HG02840 (cell line): Measurements from ENCODE around the gene IGFN1.

Source experiments
- ATAC-seq: cut with Tn5 transposase; IDR thresholded peaks from one replicate; pipeline ENCODE4 v1.9.1; 2021; ENCODE audit warnings: mild to moderate bottlenecking, moderate library complexity, moderate number of reproducible peaks; ENCODE audit not compliant: unreplicated experiment, low FRiP score

IGFN1 gene

DNA sequence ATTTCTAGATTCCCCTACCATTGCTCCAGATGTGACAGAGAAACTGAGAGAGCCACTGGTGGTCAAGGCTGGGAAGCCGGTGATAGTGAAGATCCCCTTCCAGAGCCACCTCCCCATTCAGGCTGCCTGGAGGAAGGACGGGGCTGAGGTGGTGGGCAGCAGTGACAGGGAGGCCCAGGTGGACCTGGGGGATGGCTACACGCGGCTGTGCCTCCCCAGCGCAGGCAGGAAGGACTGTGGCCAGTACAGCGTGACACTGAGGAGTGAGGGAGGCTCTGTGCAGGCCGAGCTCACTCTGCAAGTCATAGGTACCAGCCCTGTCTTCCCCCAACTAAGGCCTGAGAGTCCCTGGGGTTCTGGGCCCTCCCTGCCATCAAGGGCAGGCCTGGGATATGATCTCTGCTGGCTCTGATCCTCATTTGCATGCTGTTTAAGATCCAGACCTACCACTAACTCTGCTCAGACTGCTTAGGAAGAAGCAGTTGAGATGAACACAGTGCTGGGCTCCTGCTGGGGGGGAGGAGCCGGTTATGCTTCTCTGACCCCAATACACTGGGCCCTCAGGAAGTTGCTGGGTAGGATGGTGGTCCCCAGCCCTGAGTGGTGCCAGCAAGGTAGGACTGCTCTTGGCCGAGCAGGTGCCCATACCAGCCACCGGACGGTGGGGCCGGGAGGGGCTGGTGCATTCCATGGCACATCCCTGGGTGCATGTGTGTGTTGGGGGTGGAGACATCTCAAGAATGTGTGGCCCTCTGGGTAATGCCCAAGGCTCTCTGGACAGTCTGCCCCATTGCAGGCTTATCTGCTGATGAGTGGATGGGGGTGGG is 25.1 kb downstream of the IGFN1 start:
- no peak for ATAC-seq

DNA sequence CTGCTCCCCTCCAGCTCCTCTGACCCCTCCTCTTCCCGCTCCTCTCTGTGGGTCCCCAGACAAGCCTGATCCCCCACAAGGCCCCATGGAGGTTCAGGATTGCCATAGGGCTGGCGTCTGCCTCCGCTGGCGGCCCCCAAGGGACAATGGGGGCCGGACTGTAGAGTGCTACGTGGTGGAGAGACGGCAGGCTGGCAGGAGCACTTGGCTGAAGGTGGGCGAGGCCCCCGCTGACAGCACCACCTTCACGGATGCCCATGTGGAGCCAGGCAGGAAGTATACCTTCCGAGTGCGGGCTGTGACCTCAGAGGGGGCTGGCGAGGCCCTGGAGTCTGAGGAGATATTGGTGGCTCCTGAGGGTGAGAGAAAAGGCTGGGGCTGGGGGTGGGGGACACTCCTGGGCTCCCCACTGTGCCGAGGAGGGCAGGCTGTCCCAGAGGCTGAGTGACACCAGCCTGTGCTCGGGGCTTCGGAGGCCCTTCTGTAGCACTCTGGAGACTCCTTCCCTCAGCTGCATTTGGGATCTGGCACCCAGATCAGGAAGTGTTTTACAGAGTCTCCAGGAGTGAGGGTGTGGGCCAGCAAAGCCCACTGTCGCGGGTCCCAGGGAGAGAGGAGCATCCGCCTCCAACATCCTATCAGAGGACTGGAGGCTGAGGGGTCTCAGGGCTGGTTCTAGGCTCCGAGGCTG is 25.9 kb downstream of the IGFN1 start:
- ATAC-seq, result no peak

DNA sequence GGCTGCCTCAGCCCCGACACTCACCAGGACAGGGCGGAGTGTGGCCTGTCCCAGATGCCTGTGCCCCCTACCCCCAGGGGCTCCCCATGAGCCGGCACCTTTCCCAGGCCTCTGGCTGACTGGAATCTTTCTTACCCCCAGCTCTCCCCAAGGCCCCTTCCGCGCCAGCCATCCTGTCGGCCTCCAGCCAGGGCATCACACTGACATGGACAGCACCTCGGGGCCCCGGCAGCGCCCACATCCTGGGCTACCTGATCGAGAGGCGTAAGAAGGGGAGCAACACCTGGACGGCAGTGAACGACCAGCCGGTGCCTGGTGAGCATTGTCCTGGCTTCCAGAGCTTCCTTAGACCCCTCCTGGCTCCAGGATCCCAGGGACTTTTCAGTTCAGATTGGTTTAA is 26.5 kb downstream of the IGFN1 start:
- ATAC-seq, result no peak

DNA sequence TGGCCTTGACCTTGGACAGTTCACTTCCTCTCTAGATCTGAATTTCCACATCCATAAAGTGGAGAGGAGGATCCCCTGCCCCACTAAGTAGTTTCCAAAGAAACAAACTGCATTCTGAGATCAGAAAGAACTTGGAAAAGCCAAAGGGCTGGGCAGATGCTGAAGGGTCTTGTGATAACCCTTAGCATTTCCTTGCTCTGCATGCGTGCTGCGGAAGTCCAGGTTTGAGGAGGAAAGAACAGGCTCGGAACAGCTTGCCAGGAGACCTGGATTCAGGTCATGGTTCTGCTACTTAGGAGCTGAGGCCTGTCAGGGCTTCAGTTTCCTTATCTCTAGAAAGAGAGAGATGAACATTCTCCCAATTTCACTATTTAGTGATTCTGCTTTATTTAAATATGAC is 27.2 kb downstream of the IGFN1 start:
- no peak for ATAC-seq

DNA sequence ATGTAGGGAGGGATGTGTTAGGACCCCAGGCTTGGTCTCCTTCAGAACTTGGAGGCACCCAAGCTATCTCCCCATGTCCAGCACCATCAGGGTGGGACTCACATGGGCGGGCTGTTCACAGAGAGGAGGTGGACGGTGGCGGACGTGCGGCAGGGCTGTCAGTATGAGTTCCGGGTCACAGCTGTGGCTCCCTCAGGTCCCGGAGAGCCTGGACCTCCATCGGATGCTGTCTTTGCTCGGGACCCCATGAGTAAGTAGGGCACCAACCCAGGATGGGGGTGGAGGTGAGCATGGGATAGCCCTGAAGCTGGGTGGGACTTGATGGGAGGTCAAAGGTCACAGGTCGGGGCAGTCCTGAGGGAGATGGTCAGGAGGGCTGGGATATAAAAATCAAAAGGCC is 27.8 kb downstream of the IGFN1 start:
- ATAC-seq, result no peak

DNA sequence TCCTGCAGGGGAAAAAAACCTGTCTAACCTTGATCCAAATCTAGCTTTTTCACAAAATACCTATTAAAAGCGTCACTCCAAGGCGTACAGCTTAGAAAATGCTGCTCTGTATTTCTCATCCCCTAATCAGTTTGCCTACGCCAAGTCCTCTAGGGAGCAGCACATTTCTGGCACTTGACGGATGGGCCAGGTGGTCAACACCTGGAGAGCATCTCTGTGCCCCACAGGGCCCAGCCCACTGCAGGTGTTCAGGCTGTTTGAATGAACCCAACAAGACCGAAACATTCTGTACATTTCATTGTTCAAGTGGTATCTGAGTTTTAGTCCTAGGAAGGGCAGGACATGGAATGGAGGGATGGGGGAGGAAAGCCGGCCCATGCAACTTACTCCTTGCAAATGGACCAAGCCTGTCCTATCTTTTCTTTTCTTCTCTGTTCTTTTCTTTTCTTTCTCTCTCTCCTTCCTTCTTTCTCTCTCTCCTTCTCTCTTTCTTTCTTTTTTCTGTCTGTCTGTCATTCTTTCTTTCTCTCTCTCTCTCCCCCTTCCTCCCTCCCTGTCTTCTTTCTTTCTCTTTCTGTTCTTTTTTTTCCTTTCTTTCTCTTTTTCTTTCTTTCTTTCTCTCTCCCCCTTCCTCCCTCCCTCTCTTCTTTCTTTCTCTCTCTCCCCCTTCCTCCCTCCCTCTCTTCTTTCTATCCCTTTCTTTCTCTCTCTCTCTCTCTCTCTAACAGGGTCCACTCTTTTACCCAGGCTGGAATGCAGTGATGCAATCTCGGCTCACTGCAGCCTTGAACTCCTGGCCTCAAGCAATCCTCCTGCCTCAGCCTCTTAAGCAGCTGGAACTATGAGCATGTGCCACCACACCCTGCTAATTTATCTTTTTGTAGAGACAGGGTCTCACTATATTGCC is 29.1 kb downstream of the IGFN1 start:
- no peak for ATAC-seq

DNA sequence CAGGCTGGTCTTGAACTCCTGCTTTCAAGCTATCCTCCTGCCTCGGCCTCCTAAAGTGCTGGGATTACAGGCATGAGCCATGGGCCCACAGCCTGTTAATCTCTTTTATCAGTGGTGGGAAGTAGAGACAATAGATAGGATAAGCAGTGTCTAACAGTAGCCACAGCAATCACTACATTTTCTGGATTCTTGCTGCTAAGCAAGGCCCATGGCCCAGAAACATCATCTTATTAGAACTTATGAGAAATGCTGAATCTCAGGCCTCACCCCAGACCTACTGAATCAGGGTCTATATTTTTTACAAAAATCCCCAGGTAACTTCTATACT is 29.7 kb downstream of the IGFN1 start:
- no peak for ATAC-seq

DNA sequence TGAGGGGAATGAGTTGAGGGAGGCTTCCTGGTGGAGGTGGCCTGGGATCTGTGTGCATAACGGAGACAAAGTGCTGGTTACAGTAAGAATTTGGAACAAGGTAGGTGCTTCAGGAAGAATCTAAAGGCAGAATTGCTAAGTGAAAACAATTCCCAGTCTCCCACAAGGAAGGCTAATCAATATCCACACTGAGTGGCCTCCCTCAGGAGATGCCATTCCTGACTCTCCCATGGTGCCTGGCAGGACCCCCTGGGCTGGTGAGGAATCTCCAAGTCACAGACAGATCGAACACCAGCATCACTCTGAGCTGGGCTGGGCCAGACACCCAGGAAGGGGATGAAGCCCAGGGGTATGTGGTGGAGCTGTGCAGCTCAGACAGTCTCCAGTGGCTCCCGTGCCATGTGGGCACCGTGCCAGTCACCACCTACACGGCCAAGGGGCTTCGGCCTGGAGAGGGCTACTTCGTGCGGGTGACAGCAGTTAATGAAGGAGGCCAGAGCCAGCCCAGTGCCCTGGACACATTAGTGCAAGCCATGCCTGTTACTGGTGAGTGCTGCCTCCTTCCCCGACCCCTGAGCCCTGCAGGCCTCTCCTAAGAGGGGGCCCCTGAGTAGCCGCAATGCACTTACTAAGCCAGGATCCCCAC is 30.7 kb downstream of the IGFN1 start:
- no peak for ATAC-seq

DNA sequence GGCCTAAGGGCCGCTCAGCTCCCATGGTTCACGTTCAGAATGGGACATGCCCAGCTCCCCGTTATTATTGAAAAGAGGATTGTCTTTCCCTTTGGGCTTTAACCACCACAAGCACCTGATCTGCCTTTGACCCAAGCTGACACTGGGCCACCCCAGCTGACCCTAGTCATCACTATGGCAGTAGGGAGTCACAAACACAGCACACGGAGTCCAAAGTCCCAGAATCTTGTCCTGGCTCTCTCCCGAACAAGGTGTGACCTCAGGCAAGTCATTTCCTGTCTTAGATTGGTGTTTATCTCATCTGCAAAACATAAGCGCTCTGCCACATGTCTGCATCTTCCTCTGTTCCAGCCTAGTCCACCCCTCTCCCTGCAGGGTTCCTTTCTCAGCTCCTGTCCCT is 31.5 kb downstream of the IGFN1 start:
- ATAC-seq, result no peak

DNA sequence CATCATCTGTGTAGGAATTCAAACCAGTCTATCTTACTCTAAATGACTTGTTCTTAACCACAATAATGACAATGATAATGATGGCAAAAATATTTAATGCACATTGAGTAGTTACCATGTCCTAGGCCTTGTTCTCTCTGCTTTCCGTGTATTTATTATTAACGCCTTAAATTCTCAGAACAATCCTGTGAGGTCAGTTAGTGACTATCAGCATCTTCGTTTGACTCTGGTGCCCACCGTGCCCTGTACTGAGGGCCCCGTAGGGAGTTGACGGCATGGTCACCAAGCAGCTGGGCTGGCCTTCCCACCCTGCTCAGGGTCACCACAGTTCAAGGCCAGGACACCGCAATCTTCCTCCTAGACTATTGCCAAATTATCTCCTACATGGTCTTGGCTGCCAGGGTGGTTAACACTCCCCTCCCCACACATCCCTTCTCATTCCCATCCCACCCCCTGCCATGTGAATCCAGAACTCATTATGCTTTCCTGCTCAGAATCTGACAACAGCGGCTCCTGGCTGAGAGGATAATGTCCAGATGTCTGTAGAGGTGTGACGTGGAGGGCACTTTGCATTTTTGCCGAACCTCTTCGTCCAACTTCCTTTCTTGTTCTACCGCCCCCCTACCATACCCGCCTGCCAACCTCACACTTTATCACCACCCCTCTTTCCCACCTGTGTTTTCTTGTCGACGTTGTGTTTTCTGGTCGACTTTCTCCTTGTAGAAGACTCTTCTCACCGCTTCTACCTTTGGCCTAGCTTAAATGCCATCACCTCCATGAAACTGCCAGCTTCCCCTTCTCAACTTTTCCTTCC is 33.4 kb downstream of the IGFN1 start:
- ATAC-seq, result no peak

DNA sequence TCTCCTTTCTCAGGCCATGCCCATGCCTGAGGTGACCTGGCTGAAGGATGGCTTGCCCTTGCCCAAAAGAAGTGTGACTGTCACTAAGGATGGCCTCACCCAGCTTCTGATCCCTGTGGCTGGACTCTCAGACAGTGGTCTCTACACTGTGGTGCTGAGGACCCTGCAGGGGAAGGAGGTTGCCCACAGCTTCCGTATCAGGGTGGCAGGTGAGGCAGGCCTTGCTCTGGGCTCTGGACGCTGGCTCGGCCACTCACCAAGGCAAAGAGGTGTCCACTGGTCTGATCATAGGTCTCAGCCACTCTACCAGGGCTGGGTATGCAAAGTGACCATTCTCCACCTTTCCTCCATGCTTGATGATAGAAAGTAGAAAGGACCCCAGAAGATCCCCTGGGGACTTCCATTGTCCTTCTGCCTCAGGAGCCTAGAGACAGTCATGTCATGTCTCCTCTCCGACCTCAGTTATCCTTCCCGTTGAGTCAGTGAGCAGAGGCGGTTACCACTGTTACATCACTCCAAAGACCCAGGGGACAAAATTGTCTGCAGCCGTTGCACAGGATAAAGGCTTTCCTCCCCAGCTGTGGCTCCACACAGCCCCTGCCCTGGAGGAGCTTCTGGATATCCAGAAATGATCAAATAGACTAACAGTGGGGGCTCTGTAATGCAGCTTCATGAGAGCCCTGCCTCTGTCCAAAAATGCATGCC is 34.2 kb downstream of the IGFN1 start:
- ATAC-seq, result no peak

DNA sequence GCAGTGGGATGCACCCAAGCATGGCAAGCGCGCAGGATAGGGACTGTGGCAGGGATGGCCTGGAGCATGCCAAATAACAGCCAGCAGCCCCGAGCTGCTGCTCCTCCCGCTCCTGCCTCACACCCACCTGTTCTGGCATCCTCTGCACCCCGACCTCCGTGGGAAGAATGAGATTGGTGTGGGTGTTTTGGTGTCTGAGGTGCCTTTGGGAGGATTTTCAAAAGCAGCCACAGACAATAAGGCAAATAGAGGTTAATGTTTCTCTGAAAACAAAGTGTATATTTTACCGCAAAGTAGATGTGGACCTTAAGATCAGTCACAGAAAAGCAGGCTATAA is 35.5 kb downstream of the IGFN1 start:
- ATAC-seq, result no peak

DNA sequence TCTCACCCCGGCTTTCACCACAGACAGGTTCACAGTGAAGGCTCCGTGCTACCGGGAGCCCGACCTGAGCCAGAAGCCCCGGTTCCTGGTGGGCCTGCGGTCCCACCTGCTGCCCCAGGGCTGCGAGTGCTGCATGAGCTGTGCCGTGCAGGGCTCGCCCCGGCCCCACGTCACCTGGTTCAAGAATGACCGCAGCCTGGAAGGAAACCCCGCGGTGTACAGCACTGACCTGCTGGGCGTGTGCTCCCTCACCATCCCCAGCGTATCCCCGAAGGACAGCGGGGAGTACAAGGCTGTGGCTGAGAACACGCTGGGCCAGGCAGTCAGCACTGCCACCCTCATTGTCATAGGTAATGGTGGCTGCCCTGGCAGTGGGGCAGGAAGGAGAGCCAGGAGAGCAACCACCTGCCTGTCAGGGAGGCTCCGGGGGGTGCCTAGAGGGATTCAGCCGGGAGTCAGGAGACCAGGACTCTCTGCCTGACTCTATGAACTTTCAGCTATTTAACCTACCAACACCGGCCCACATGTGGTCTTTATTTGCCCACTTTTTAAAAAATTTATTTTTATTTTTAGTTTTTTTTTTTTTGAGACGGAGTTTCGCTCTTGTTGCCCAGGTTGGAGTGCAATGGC is 36.4 kb downstream of the IGFN1 start:
- ATAC-seq, result no peak

DNA sequence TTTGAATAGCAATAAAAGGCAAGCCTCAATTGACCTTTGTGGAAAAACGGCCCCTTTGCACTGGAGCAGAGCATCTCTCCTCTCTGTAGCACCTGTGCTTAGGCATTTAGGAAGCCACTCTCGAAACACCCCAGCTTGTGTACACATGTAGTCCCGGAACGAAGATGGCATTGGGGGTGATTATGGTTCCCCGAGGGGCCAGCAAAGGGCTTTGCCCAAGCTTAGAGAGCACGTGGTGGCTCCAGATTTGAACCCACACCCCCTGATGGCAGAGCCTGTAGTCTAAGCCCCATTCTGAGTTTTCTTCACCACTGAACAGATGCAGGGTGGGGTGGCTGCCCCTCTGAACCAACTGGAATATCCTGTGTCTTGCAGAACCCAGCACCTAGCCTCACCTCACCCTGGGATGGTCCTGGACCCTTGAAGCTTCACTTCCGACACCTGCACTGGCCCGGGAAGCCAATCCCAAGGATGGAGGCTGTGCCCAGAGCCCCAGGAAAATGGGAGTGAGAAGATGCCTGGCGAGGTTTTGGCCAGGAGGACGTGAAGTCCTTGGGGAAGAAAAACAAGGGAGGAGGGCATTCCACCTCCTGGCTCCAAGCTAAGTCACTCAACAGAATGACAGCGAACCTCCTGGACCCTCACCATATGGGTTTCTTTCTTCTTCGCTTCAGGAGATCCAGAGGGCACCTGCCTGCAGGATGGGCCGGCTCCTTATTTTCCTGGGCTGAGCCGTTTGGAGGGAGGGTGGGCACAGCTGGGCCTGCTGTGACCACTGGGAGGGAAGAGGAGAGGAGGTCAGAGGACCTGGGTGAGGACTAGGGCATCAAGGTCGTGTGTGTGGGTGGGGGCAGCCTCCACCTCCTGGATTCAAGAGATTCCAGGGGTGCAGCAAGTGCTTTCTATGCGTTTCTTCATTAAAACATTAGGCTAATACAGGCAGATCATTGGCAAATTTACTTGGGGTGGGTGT is 37.7 kb downstream of the IGFN1 start:
- ATAC-seq, result no peak

DNA sequence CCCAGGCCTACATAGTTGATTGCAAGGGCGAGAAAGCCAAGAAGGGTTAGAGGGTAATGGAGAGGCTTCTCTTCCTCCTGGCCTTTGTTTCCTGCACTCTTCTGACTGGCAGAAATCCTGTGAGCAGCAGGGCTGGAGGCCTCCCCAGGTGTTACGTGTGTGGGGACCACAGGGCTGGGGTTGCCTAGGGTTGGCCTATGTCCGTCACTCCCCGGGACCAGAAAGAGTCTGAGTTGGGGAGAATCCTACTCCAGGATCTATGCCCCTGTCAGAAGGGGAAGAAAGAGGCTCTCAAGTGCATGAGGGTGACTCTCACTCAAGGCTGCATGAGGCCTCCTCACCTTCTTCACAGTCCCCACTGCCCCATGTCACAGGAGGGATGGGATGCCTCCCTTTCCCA is 38.5 kb downstream of the IGFN1 start:
- ATAC-seq, result no peak

DNA sequence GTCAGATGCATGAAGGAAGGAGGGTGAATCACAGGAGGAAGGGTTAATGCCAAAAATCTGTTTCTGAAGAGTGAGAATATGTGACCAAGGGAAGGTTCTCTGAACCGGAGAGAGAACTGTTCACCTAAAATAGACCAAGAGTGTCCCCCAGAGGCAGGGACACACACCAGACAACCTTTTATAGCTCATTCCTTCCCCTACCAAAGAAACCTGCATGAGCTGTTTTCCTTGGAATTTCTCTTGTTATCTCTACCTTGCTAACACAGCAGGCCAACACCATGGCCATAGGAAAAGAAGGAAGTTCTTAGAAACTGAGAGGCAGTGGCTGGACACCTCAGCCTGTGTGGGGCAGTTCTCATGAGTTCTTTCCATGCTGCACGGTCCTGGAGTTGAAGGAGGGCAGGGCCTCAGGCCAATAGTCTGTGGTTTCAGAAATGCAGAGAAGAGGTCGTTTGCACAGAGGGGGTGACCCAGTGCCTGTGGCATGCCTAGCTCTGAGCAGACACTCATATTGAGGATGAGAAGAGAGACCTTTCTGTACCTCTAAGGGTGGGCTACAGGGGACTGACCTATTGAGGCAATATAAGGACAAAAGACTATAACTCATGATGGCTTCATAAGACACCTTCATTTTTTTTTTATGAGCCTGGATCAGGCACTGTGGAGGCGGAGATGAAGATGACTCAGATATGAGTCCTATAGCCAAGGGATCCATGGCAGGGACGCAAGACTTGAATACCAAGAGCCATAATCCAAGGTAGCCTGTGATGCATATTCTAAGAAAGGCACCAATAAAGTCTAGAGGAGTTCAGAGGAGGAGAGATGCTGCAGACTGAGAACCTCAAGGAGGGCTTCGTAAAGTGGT is 39.4 kb downstream of the IGFN1 start:
- no peak for ATAC-seq

DNA sequence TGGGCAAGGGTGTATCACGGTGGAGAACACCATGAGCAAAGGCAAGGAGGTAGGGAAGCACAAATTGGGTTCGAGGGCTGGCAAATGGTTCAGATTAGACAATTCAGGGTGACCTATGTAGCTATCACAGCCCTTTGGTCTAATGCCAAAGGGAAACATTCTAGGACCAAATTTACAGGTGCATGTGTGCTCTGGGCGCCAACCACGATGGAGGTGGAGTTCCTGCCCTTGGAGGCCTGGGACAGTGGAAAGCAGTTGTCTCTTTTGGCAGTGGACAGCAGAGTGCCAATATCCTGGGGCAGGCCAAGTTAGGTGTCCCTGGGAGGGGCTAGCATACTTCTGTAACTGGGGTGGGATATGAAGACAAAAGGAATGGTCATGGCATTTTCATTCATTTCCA is 40.1 kb downstream of the IGFN1 start:
- no peak for ATAC-seq
